K562 (cell line): Measurements from ENCODE around the gene CD99L2. TPM values are rescaled to one million over a fixed set of nuclear protein-coding genes. Genes with fewer than 3 reads are reported as not detected.

Experiments used
- ATAC-seq: fragments of 200-7000 bp; cut with Tn5 transposase; 3 replicates; pipeline ENCODE4 v1.9.1; 2020; ENCODE audit warnings: moderate library complexity
- BruUV-seq: library from RNA; stranded (reverse); fragments of 400-500 nt; replicated peaks from 2 replicates; lab custom pipeline; 2021; lab: Mats Ljungman, UMichigan
- CTCF ChIA-PET: fragments of 300-600 bp; formaldehyde crosslinking; extraction: SDS; loops from one replicate; lab custom pipeline; 2021; ENCODE audit warnings: low intra/inter-chr PET ratio; lab: Yijun Ruan, JAX
- POLR2A ChIA-PET: fragments of 300-600, 350-650 bp; sonication (Branson Sonifier 250); formaldehyde crosslinking; extraction: SDS; loops from one replicate; lab custom pipeline; 2021; ENCODE audit warnings: antibody characterized with exemption, inconsistent platforms; lab: Yijun Ruan, JAX
- DNase-seq, 4 experiments: peaks; one replicate each; pipeline versions ENCODE4 v3.0.0 to v3.0.0-alpha.2; 2011 to 2018; ENCODE audit warnings: low spot score in 3 of 4, mixed read lengths in 3 of 4; ENCODE audit errors: extremely low read depth in 1 of 4
- FAIRE-seq: peaks from 2 replicates; lab custom pipeline; 2011; peaks lifted over from hg19 to GRCh38; lab: Jason Lieb, UNC
- H2AFZ ChIP-seq: 2 replicates; pipeline ENCODE4 v1.6.0; 2011; ENCODE audit warnings: low read depth, low read length, control low read depth, inconsistent platforms
- H3K27ac ChIP-seq: fragments of 200-600 bp; 3 replicates; pipeline ENCODE4 v1.8.0; 2011; ENCODE audit warnings: low read depth, mild to moderate bottlenecking, control low read depth, inconsistent platforms, low read length, moderate library complexity, mixed read lengths; ENCODE audit errors: extremely low read depth
- H3K27me3 ChIP-seq, 2 experiments: fragments of 300-600 bp in 1 of 2; 2 replicates in 1 of 2; 3 replicates in 1 of 2; pipeline versions ENCODE4 v1.6.0 to v1.8.0; 2011; ENCODE audit warnings: inconsistent platforms in 2 of 2, low read length in 2 of 2, mild to moderate bottlenecking in 1 of 2, mixed read lengths in 1 of 2, moderate library complexity in 1 of 2; ENCODE audit not compliant: control insufficient read depth in 2 of 2, insufficient read depth in 2 of 2
- H3K36me3 ChIP-seq: fragments of 300-600 bp; 3 replicates; pipeline ENCODE4 v1.8.0; 2011; ENCODE audit warnings: mild to moderate bottlenecking, low read length, inconsistent platforms; ENCODE audit not compliant: control insufficient read depth, insufficient read depth
- H3K4me1 ChIP-seq, 2 experiments: fragments of 200-600 bp in 1 of 2; replicated peaks in 1 of 2; 2 replicates in 1 of 2; 3 replicates in 1 of 2; pipeline versions ENCODE4 v1.5.1 to v1.8.0; 2011; ENCODE audit warnings: inconsistent platforms in 2 of 2, low read length in 2 of 2, mild to moderate bottlenecking in 1 of 2, mixed read lengths in 1 of 2, moderate library complexity in 1 of 2; ENCODE audit not compliant: control insufficient read depth in 2 of 2, insufficient read depth in 2 of 2
- H3K4me2 ChIP-seq: 2 replicates; pipeline ENCODE4 v1.6.1; 2011; ENCODE audit warnings: low read length, control low read depth, inconsistent platforms, mixed read lengths; ENCODE audit not compliant: insufficient read depth
- H3K4me3 ChIP-seq: fragments of 200-600 bp; sonication (generic), shearing (Covaris generic); 2 replicates; pipeline ENCODE4 v1.5.1; 2016; ENCODE audit warnings: control low read depth, inconsistent platforms
- H3K79me2 ChIP-seq: fragments of 200-600 bp; 3 replicates; pipeline ENCODE4 v1.8.0; 2011; ENCODE audit warnings: low read length, inconsistent platforms; ENCODE audit not compliant: control insufficient read depth, insufficient read depth
- H3K9ac ChIP-seq, 2 experiments: 2 replicates each; pipeline versions ENCODE4 v1.6.0 to v1.6.1; 2011; ENCODE audit warnings: low read depth in 2 of 2, low read length in 2 of 2, control low read depth in 1 of 2, inconsistent platforms in 1 of 2, mild to moderate bottlenecking in 1 of 2, mixed read lengths in 1 of 2; ENCODE audit not compliant: insufficient read depth in 1 of 2
- H3K9me1 ChIP-seq: one replicate; pipeline ENCODE4 v1.6.0; 2011; ENCODE audit warnings: inconsistent platforms, mild to moderate bottlenecking, low read length, moderate library complexity; ENCODE audit not compliant: control insufficient read depth, insufficient read depth
- H3K9me3 ChIP-seq: replicated peaks from 2 replicates; pipeline ENCODE4 v1.5.1; 2011; ENCODE audit warnings: low read depth, low read length, inconsistent platforms; ENCODE audit not compliant: control insufficient read depth, insufficient read depth
- H4K20me1 ChIP-seq: replicated peaks from 2 replicates; pipeline ENCODE4 v1.6.1; 2011; ENCODE audit warnings: low read length, inconsistent platforms, mixed read lengths; ENCODE audit not compliant: control insufficient read depth, insufficient read depth
- NFXL1 ChIP-seq: fragments of 450-650 bp; formaldehyde crosslinking; IDR thresholded peaks from 2 replicates; pipeline ENCODE4 v1.4.0; 2021; ENCODE audit warnings: mild to moderate bottlenecking
- SREBF2 ChIP-seq: sonication (generic); formaldehyde crosslinking; IDR thresholded peaks from 2 replicates; pipeline ENCODE4 v1.4.0; 2020; ENCODE audit warnings: mild to moderate bottlenecking, missing genetic modification reagents
- WGBS: fragments of 100-300 bp; shearing (Covaris generic); methylation state at CpG from one replicate; pipeline ENCODE4 v1.1.6; 2016; ENCODE audit warnings: low coverage, mixed read lengths; ENCODE audit not compliant: insufficient coverage; ENCODE audit errors: missing lambda C conversion rate; 5-methylcytosine and 5-hydroxymethylcytosine counted together
- in situ Hi-C: fragments of 300-500 bp; cut with MboI; formaldehyde crosslinking; loops from 4 replicates; pipeline ENCODE4 v1.15.0; 2018; ENCODE audit warnings: inconsistent platforms, mixed read lengths
- intact Hi-C: fragments of 100-400 bp; cut with micrococcal nuclease; formaldehyde crosslinking; loops from 2 replicates; pipeline ENCODE4 v1.14.2; 2022
- polyA plus RNA-seq, 8 experiments: library from polyadenylated mRNA; depleted of rRNA in 4 of 8; stranded (reverse) in 5 of 8; unstranded in 3 of 8; fragments of >200 nt; fragmentation: Nextera tagmentation in 2 of 8; fragmentation: Illumina TruSeq in 1 of 8; extraction: Ambion mirVana in 2 of 8; extraction: Trizol in 1 of 8; gene quantifications; 2 replicates each; pipeline versions ENCODE4 v1.2.1 to v1.2.3, GENCODE V29; 2011 to 2014; ENCODE audit warnings: inconsistent platforms in 1 of 8, missing spikeins in 1 of 8
- total RNA-seq, 7 experiments: library from RNA; depleted of rRNA in 6 of 7; stranded (reverse); fragments of >200 nt in 6 of 7; fragmentation: Illumina TruSeq in 2 of 7; extraction: Trizol in 2 of 7; gene quantifications; 2 replicates each; pipeline versions ENCODE4 v1.2.1 to v1.2.3, GENCODE V29; 2011 to 2021; ENCODE audit warnings: low replicate concordance in 1 of 7

The CD99L2 gene
- total and polyA plus RNA-seq, 9 of the 15 experiments (the other 6 are each of a cell fraction or from before 2014, with no cell fraction given) = 0.76 to 19.0 (median 11.9) TPM

GRCh38 chrX:150775569-150776350 is 122.7 kb downstream of the CD99L2 start:
- H3K9me1 ChIP-seq = no peaks in the 10 kb centered on the region
- TF ChIP-seq NFXL1 (no peak), SREBF2 (CRISPR knock-in tag) (no peak)
- TF ChIP-seq, all 486 proteins: peak for 0
- Histone ChIP-seq H3K4me1 (peaks cover 0 to 10% of the 10 kb centered on the region in 2 experiments; a peak in 1 of 5 replicates), H4K20me1 (no peaks in the 10 kb centered on the region), H3K79me2 (no peaks in the 10 kb centered on the region), H3K4me3 (no peak overlapping the region), H3K36me3 (no peaks in the 10 kb centered on the region), H3K27me3 (no peaks in the 10 kb centered on the region), H3K9ac (no peak overlapping the region), H3K27ac (no peak overlapping the region), H2AFZ (no peak overlapping the region), H3K9me3 (no peaks in the 10 kb centered on the region), H3K4me2 (no peak overlapping the region)
- no peak for ATAC-seq
- intact Hi-C loops (loop anchor here (10.0 kb wide), 1 partner anchor 909 kb away; no protein-coding TSS in a partner anchor), in situ Hi-C loops (loop anchor here (5.0 to 25.0 kb wide), 3 partner anchors 227 to 587 kb away; no protein-coding TSS in a partner anchor)
- FAIRE-seq = no peak
- WGBS = 71% methylated on average over 10 of the region's 18 CpGs
- no peak for DNase-seq
- POLR2A ChIA-PET = interaction anchor here (0.7 kb wide), 1 partner anchor 207 kb away, joined by 3 read pairs; the partner anchor contains the start of gene HMGB3
- CTCF ChIA-PET = interaction anchor here (0.9 kb wide), 1 partner anchor 306 kb away, joined by 6 read pairs; no protein-coding TSS in a partner anchor
- BruUV-seq = no TSS peak
